Breast epithelium (tissue), 4 donors: ENCODE data around the gene HACD1. TPM values are rescaled to one million over a fixed set of nuclear protein-coding genes. Genes with fewer than 3 reads are reported as not detected.

Experiments used
- DNase-seq, 2 donors: peaks; one replicate each; pipeline ENCODE4 v3.0.0-alpha.2; 2019; ENCODE audit warnings: low spot score in 2 of 2
- H3K27ac ChIP-seq, 2 donors: fragments of 200-600 bp; sonication (generic) in 1 of 2; one replicate each; pipeline ENCODE4 v1.5.1; 2016 to 2019; ENCODE audit warnings: mild to moderate bottlenecking in 1 of 2
- H3K27me3 ChIP-seq, 2 donors: fragments of 200-600 bp; sonication (generic) in 1 of 2; one replicate each; pipeline versions ENCODE4 v1.5.1 to v1.6.0; 2017 to 2019; ENCODE audit warnings: control low read depth in 1 of 2, mild to moderate bottlenecking in 1 of 2
- H3K36me3 ChIP-seq: fragments of 200-600 bp; one replicate; pipeline ENCODE4 v1.5.1; 2019
- H3K4me1 ChIP-seq, 2 donors: fragments of 200-600 bp; sonication (generic); one replicate each; pipeline ENCODE4 v1.5.1; 2016 to 2019; ENCODE audit warnings: control low read depth in 1 of 2
- H3K4me3 ChIP-seq, 3 donors: fragments of 200-600 bp; sonication (generic); 1 replicate in 2 of 3; 2 replicates in 1 of 3; pipeline ENCODE4 v1.5.1; 2016 to 2019; ENCODE audit warnings: mild to moderate bottlenecking in 3 of 3, moderate library complexity in 2 of 3
- H3K9me3 ChIP-seq, 2 donors: fragments of 200-600 bp; sonication (generic) in 1 of 2; one replicate each; pipeline ENCODE4 v1.5.1; 2016 to 2019; ENCODE audit warnings: control low read depth in 1 of 2
- CTCF ChIP-seq, 3 donors: fragments of 450-650 bp; IDR thresholded peaks; one replicate each; pipeline ENCODE4 v1.5.1; 2016 to 2017; ENCODE audit warnings: antibody characterized with exemption in 3 of 3, mild to moderate bottlenecking in 3 of 3, moderate library complexity in 3 of 3
- POLR2A ChIP-seq: fragments of 450-650 bp; IDR thresholded peaks from one replicate; pipeline ENCODE4 v1.6.1; 2016; ENCODE audit warnings: antibody characterized with exemption, mild to moderate bottlenecking, moderate library complexity
- POLR2AphosphoS5 ChIP-seq, 3 donors: sonication (generic); formaldehyde crosslinking; IDR thresholded peaks; one replicate each; pipeline ENCODE4 v1.6.1; 2017; ENCODE audit warnings: antibody characterized with exemption in 3 of 3
- intact Hi-C: fragments of 100-400 bp; cut with DNase I; formaldehyde crosslinking; loops from one replicate; pipeline ENCODE4 v1.15.1; 2023; ENCODE audit warnings: low total_unique reads
- total RNA-seq, 3 donors: library from RNA; depleted of rRNA; stranded (reverse); fragments of >200 nt; gene quantifications; one replicate each; pipeline ENCODE4 v1.1.0, GENCODE V29; 2016

The HACD1 gene
- total RNA-seq, 3 donors from 2014 or later = 13.1 to 60.3 (median 13.2) TPM

- no peak overlapping the region for H3K27ac ChIP-seq
- intact Hi-C loops = loop anchor here (10.0 kb wide), 1 partner anchor 1760 kb away; the partner anchor contains the start of gene MINDY3
- TF ChIP-seq POLR2AphosphoS5 (IDR thresholded peaks at IDR 0.05) (no peak), CTCF (IDR thresholded peaks at IDR 0.05) (no peak), POLR2A (no peak)
- H3K9me3 ChIP-seq = no peaks in the 10 kb centered on the region
- no peak for DNase-seq
- no peaks in the 10 kb centered on the region for H3K4me1 ChIP-seq
- no peak overlapping the region for H3K4me3 ChIP-seq
- no peaks in the 10 kb centered on the region for H3K27me3 ChIP-seq
- no peaks in the 10 kb centered on the region for H3K36me3 ChIP-seq
Measured at GRCh38 chr10:17624996-17625395, 7.8 kb upstream of the HACD1 start.

GRCh38 chr10:17622061-17622460 is 4.9 kb upstream of the HACD1 start:
- no peaks in the 10 kb centered on the region for H3K4me1 ChIP-seq
- H3K4me3 ChIP-seq = no peak overlapping the region
- intact Hi-C loops = loop anchor here (10.0 kb wide), 1 partner anchor 1757 kb away; the partner anchor contains the start of gene MINDY3
- no peak overlapping the region for H3K27ac ChIP-seq
- H3K36me3 ChIP-seq = no peaks in the 10 kb centered on the region
- no peak for DNase-seq
- no peak for TF ChIP-seq POLR2A
- TF ChIP-seq POLR2AphosphoS5 (IDR thresholded peaks at IDR 0.05) = no peak
- TF ChIP-seq CTCF (IDR thresholded peaks at IDR 0.05) = no peak
- H3K9me3 ChIP-seq = no peaks in the 10 kb centered on the region
- H3K27me3 ChIP-seq = no peaks in the 10 kb centered on the region

GRCh38 chr10:17616403-17617030 is 657 bp downstream of the HACD1 start:
- H3K4me1 ChIP-seq = no peaks in the 10 kb centered on the region
- intact Hi-C loops = loop anchor here (10.0 kb wide), 1 partner anchor 118 kb away; no protein-coding TSS in a partner anchor
- peak overlapping the region; percentile 71 to 88 (median 86) for H3K4me3 ChIP-seq
- TF ChIP-seq POLR2AphosphoS5 (IDR thresholded peaks at IDR 0.05) (no peak), CTCF (IDR thresholded peaks at IDR 0.05) (no peak), POLR2A (no peak)
- peak overlapping the region; percentile 64 to 80 for H3K27ac ChIP-seq
- H3K9me3 ChIP-seq = no peaks in the 10 kb centered on the region
- H3K27me3 ChIP-seq = no peaks in the 10 kb centered on the region
- peak; percentile 52 to 67 for DNase-seq
- H3K36me3 ChIP-seq = no peaks in the 10 kb centered on the region

GRCh38 chr10:17609523-17610079 is 7.6 kb downstream of the HACD1 start:
- no peaks in the 10 kb centered on the region for H3K36me3 ChIP-seq
- TF ChIP-seq POLR2A (no peak), POLR2AphosphoS5 (IDR thresholded peaks at IDR 0.05) (no peak), CTCF (IDR thresholded peaks at IDR 0.05) (no peak)
- intact Hi-C loops = loop anchor here (10.0 kb wide), 1 partner anchor 125 kb away; no protein-coding TSS in a partner anchor
- no peak overlapping the region for H3K4me3 ChIP-seq
- H3K27me3 ChIP-seq = no peaks in the 10 kb centered on the region
- DNase-seq = no peak
- no peaks in the 10 kb centered on the region for H3K4me1 ChIP-seq
- no peak overlapping the region for H3K27ac ChIP-seq
- no peaks in the 10 kb centered on the region for H3K9me3 ChIP-seq

GRCh38 chr10:17607603-17608332 is 9.4 kb downstream of the HACD1 start:
- no peak overlapping the region for H3K27ac ChIP-seq
- no peaks in the 10 kb centered on the region for H3K4me1 ChIP-seq
- H3K9me3 ChIP-seq = no peaks in the 10 kb centered on the region
- no peak overlapping the region for H3K4me3 ChIP-seq
- no peaks in the 10 kb centered on the region for H3K27me3 ChIP-seq
- H3K36me3 ChIP-seq = no peaks in the 10 kb centered on the region
- TF ChIP-seq POLR2A = no peak
- no peak for TF ChIP-seq POLR2AphosphoS5 (IDR thresholded peaks at IDR 0.05)
- peak; percentile 42 to 79 (median 78) for TF ChIP-seq CTCF (IDR thresholded peaks at IDR 0.05)
- intact Hi-C loops = no loop called here
- no peak for DNase-seq
